NCI-H1417 (cell line): Measurements from ENCODE around the gene RBP3.

Experiments
- DNase-seq, 3 experiments: peaks; one replicate each; lab custom pipeline; 2025; lab: John Stamatoyannopoulos, UW

Gene RBP3

GRCh38 chr10:47358457-47358856 is 10.3 kb downstream of the RBP3 start:
- no peak for DNase-seq

DNA sequence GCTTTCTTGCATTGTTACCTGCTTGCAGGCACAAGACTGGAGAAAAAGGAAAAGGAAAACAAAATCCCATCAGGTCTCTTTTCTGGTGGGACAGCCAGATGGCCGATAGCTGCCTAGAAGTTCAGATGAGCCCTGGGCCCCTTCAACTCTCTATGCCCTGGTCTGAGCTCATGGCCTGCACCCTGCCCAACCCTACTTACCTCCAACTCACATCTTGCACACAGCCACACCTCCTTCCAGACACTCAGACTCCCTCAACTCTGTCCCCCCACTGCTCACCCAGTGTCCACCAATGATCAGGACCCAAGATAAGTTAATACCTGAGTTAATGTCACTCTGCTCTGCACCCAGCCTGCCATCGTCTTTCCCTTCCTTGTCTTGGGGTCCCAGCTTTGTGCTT is 10.9 kb downstream of the RBP3 start:
- DNase-seq, result no peak

DNA sequence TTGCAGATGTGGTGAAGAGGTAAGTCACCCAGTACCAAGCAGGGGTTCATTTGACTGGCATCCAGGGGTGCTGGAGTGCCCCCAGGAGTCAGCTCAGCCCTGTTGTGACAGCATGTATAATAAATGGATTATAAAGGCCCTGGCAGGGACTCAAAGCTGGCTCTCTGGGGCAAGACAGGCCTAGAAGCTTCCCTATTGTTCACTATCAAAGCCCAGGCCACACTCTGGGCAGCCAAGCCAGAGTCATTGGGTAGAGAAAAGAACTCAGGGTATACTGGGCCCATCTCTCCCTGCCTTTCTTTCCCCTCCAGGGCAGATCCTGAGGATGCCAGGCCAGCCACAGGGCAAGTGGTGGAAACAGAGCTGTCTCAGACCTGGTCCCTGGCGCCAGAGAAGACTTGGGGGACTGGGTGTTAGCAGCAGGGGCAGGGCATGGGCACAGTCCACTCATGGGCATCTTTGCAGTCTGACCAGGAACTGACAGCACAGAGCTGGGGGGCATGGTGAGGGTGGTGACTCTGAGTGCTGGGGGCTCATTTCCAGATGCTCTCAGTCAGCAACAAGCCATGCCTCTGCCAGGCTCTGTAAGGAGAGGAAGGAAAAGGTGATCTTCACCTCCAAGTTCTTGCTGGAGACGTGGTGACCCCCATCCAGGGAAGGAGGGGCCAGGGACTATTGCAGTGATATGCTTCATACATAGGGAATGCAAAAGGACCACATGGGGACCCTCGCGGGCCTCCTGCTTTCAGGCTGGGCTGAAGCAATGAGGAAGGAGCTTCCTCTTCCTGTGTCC is 11.7 kb downstream of the RBP3 start:
- DNase-seq, result no peak

DNA sequence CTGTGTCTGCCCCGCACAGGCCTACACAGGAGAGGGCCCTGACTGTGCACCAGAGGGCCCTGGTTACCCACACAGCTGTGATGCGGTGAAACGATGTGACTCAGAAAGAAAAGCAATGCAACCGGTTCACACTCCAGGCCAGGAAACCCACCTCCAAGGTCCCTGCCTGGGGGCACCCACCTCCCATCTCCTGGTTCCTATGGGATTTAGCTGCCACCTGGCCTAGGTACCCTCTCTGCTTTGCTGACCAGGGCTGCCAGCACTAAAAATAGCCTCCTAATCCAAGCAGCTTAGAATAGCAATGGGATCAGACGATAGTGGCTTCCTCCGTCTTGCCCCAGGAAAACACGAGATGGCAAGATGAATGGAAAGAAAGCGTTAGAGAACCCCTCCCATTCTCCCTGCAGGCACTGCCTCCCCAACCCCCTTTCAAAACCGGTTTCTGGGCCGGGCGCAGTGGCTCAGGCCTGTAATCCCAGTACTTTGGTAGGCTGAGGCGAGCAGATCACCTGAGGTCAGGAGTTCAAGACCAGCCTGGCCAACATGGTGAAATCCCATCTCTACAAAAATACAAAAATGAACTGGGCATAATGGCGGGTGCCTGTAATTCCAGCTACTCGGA is 12.4 kb downstream of the RBP3 start:
- no peak for DNase-seq

DNA sequence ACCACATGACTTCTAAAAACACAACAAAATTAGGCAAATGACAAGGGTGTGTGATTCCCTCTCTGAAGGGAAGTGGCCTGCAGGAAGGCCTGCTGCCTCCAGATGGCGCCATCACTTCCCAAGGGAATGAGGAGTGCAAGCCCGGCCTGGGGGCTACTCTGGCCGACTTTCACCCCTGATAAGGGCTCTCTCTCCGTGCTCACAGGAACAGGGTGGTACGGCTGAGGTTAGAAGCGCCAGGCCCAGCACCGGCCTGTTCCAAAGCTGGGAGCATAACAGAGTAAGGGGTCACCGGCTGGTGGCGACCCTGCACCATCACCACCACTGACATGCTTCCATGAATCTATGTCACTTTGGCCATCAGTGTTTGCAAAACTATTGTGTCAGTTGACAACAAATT is 13.1 kb downstream of the RBP3 start:
- peak in 2 of 3 experiments; percentile 34 to 42 for DNase-seq

DNA sequence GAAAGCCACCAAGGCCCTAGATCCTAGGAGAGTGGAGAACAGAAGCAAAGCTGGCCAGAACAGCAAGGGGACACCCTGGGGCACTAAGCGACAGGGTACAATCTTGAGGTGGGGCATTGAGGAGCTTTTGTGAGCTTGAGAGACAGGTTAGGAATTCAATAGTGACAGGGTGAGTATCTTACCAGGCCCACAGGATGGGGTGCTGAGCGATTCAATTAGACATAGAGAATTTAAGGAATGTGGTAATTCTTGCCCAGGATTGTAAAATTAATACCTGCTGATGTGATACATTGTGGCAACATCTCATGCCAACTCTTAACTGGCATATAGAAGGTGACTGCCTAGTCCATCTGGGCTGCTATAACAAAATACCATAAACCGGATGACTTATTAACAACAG is 14.0 kb downstream of the RBP3 start:
- DNase-seq, result no peak

DNA sequence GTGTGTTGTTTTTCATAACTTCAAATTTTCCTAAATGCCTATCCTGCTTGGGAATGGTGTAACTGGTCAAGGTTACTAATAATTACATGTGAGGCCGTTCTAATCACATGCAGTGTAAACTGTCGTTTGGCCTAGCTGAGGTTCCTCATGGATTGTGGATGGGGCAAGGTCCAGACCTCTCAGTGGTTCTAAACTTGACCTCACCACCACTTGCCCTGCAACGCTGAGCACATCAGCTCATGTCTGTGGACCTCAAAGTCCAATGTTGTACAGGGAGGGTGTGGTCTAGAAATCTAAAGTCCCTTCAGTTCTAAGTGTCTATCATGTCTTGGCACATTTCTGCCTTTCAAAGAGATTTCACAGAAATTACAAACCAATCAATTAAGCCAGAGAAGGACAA is 15.6 kb downstream of the RBP3 start:
- no peak for DNase-seq

DNA sequence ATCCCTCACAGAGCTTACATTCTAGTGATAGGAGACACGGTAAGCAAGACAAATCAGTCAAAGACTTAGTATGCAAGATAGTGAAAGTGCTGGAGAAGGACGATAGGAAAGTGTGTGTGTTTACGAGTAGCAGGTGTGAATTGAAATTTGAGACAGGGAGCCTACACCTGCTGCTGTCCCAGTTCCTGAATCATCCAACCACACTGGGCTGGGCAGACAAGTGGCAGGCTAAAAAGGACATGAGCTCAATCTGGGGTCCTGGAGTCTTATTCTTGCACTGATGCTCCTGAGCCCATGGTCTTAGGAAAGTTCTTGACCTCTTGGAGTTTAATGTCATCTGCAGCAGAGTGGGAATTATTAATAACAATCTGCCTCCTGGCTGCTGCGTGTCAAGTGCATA is 16.2 kb downstream of the RBP3 start:
- peak; percentile 21 to 53 (median 39) for DNase-seq

DNA sequence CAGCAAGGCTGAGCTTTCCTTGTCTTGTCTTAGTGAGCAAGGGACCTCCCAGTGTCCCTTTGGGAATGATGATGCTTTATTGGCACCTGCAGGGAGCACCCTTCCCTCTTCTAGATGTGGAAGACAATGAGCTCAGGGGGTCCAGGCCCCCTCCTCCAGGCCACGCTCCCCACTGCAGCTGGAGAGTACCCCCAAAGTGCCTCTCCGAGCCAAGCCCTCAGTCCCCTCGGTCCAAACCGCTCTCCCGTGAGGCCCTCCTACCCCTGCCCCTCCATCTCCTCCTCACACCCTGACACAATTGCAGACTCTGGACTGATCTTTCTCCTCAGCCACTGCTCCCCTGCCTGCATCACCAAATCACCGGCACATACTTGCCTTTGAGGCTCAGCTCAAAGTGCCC is 16.7 kb downstream of the RBP3 start:
- DNase-seq, result no peak

DNA sequence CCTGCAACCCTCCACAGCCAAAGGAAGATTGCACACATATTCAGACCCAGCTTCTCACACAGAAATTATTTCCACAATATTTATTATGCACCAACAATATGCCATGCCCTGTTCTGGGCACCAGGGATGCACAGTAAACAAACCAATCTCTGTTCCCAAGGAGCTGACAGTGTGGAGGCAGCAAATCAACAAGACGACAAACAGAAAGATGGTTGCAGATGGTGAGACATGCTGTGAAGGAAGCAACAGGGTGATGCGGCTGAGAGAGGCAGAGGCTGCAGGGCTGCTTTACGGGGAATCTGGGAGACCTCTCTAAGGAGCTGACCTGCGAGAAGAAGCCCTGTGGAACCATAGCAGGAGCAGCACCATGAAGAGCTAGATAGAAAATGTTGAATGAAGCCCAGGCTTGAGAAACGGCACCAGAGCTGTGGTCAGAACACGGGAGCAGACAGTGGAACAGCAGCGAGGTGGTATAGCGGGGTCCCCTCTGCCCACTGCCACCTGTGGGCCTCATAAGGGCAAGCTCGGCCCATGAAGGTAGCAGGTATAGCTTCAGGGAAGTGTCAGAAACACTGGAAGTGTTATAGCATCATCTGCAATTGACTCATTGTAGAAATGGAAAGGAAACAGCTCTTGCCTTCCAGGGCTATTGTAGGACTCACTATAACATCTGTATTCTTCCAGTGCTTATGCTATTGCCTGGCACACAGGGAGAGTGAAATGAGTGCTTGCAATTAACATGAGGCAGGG is 17.4 kb downstream of the RBP3 start:
- peak in 1 of 3 experiments; percentile 1 for DNase-seq

DNA sequence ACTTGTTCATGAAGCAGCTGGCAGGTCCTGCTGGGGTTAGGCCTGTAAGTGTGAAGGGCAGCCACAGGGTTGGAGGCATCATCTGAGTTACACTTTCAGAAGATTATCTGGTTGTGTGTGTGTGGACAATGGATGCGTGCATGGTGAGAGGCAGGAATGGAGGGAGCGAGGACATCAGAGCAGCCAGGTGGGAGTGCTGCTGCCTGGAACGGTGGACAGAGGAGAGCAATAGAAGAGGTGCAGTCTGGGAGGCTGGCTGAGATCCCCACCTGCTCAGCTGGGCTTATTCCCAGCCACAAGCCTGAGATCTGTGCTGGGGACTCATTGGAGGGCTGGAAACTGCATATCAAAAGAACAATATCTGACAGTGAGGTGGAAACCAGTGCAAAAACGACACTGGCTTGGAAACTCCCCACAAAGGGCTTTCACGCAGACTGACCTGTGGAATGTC is 18.0 kb downstream of the RBP3 start:
- no peak for DNase-seq

DNA sequence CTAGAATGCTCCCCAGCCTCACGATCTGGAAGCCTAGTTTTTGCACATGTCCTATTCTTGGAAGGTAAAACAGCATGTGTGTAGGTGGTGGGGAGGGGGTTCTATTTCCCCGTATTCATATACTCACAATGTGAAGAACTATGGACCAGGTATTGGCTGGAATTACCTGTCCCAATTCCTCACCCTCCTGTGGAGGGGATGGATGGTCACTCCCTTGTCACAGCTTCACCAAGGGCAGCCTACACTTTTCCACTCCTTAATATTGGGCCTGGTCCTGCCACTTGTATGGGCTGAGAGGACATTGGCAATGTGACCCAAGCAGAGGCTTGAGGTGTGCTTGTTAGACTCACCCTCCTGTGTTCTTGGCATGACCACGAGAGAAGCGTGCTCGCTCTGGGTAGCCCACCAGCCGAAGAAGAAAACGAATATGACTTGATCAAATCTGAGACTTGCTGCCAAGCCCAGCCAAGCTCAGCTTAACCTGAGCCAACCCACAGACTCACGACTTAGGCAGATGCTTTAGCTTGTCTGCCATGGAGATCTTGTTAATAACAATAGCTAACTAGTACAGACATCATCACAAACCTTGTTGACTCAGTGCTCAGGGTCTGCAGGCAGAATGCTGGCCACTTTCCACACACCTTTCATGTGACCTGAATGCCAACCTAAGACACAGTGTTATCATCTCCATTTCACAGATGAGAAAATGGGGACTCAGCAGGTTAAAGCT is 18.7 kb downstream of the RBP3 start:
- no peak for DNase-seq

- no peak for DNase-seq
These were observed 19.5 kb downstream of the RBP3 start for GRCh38 chr10:47367646-47368045.

DNA sequence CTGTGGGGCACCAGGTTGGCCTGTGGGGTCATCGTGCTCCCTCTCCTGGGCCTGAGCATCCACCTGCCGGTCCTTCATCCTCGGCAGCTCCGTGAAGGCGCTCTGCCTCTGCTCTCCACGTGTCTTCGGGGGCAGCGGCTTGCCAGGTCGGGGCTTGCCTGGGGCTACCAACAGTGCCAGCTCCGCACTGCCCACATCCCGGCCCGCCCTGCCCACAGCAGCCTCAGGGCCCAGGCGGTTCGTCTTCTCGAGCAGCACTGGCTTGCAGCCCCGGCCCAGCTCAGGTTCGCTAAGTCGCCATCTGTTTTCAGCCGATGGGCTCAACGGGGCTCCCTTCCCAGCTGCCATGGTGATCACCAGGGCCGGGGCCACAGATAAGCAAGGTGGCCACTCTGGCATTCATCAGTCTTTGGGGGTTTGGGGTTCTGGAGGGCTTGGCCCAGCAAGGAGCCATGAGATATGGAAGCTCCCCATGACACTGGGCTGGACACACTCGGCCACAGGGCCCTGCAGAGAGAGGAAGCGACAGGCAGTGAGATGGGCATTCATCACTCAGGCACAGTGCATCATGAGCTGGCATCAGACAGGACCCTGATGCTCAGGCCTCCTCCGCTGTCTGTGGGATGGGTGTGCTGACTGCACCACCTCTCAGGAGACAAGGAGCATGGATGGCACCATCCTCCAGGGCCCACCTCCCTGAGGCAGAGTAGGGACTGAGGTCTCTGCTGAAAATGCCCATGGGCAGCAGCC is 20.4 kb downstream of the RBP3 start:
- no peak for DNase-seq

DNA sequence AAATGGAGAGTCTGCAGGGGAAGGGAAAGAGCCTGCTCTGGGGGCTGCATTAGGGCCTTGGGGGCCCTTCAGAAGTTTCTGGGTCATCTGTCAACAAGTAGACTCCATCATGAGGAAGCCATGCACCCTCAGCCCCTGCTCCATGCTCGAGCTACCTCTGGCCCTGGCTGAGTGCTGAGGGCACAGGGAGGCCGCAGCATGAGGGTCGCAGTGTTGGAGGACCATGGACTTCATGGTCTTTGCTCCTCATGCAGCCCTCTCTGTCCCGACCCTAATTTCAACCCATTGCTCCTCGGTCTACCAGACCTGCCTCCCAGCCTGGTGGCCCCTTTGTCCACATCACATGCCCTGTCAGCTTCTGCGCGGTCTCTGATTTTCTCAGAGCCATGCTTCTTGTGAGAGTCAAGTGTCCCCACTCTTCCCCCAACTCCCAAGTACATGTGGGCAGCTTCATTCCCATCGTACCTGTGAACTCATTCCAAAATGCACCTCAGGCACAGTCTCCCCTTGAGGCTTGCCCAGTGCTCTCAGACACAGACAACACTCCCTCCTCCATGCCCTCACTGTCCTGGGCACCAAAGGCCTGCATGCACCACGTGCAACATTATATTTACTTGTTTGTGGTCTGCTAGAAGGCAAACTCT is 21.2 kb downstream of the RBP3 start:
- DNase-seq, result no peak

GRCh38 chr10:47370015-47370767 is 22.0 kb downstream of the RBP3 start:
- no peak for DNase-seq

DNA sequence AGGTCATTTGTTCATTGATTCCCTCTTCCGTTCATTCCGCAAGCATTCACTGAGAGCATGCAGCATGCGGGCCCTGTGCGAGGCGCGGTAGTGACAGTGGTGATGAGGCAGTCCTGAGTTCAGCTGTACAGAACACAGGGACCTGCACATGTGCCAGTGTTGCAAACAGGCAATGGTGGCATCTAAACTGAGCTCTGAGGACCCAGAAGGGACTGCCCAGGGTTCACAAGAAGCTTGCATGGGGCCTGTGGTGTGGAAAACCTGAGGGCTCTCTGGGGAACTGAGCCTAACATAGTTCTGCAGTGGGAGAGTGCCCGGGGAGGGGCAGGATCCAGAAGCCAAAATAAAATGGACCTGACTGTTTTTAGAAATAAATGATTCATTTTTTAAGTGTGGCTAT is 22.7 kb downstream of the RBP3 start:
- DNase-seq, result no peak

DNA sequence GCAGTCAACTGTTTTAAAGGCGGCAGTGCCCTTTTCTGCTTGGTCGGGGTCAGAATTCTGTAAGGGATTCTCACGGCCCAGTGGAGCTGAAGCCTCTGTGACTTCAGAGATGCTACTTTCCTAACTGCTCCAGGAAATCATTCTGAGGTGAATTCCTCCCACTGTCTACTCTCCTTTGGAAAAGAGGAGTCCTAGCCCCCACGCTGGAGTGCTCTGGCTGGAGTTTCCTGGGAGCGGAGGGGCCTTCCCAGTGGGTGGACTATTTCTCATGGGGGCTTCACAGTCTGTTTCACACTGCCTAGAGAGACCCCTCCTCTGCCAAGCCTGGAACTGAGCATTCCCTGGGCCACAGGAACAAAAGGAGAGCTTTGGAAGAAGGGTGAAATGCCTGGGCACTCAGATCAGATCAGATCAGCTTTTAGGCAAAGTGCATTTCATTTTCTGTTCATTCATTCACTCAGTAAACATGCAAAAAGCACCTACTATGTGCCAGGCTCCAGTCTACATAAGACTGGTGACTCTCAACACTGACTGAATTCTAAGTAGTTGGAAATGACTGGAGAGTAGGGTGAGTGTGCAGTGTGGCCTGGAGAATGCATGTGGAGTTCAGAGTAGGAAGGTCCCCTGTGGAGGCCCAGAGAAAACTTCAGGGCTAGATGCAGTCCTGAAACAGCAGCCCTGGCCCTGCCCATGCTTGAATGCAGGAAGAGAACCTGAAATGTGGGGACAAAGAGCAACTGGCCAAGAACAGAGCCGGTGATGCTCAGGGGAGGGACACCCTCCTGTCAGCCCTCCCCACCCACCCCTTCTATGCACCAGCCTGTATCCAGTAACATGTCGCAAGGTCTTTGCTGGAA is 23.7 kb downstream of the RBP3 start:
- DNase-seq, result no peak

DNA sequence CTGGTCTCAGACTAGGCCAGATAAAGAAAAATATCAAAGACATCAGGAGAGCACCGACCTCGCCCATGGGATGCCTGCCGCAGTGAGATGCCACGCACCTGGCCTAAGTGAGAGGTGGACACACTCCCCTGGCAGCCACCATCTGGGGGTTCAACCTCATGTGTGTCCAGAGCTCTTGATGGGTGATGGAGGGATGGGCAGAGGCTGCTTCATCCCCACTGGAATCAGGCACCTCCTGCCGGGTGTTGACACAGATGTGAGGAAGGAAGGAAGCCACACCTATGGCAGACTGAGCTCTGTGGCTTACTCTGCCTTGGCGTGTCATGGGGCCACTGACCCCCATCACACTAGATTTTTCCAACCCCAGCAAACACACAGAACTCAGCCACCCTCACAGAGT is 24.6 kb downstream of the RBP3 start:
- DNase-seq, result no peak
